Upper lobe of left lung (tissue), 6 donors: Measurements from ENCODE around the gene NIN. TPM values are rescaled to one million over a fixed set of nuclear protein-coding genes. Genes with fewer than 3 reads are reported as not detected.
A peak's percentile ranks its signal among the peaks of the same experiment; 100 is the strongest.

Experiments
- ATAC-seq, 2 donors: fragments of 200-7000 bp; cut with Tn5 transposase; one replicate each; pipeline ENCODE4 v1.9.1; 2022; ENCODE audit warnings: mild to moderate bottlenecking in 2 of 2, moderate library complexity in 2 of 2; ENCODE audit not compliant: low FRiP score in 2 of 2
- DNase-seq, 2 donors: peaks; one replicate each; pipeline ENCODE4 v3.0.0-alpha.2; 2019 to 2020
- H3K27ac ChIP-seq, 4 donors: fragments of 200-600 bp; sonication (generic); one replicate each; pipeline ENCODE4 v1.5.1; 2016 to 2019
- H3K27me3 ChIP-seq, 4 donors: fragments of 200-600 bp; sonication (generic); one replicate each; pipeline ENCODE4 v1.5.1; 2017 to 2019
- H3K36me3 ChIP-seq, 4 donors: fragments of 200-600 bp; sonication (generic); one replicate each; pipeline ENCODE4 v1.5.1; 2016 to 2019
- H3K4me1 ChIP-seq, 4 donors: fragments of 200-600 bp; sonication (generic); one replicate each; pipeline ENCODE4 v1.5.1; 2018 to 2019
- H3K4me3 ChIP-seq, 4 donors: fragments of 200-600 bp; sonication (generic); one replicate each; pipeline ENCODE4 v1.5.1; 2017 to 2019; ENCODE audit warnings: mild to moderate bottlenecking in 2 of 4, moderate library complexity in 1 of 4
- H3K9me3 ChIP-seq, 4 donors: fragments of 200-600 bp; sonication (generic); one replicate each; pipeline ENCODE4 v1.5.1; 2018 to 2019
- CTCF ChIP-seq, 6 experiments: fragments of 450-650 bp in 4 of 6; fragments of 200-600 bp in 2 of 6; sonication (generic) in 2 of 6; IDR thresholded peaks; one replicate each; pipeline ENCODE4 v1.5.1; 2016 to 2019; ENCODE audit warnings: antibody characterized with exemption in 6 of 6
- EP300 ChIP-seq, 4 donors: sonication (generic); formaldehyde crosslinking; IDR thresholded peaks; one replicate each; pipeline ENCODE4 v1.5.1; 2017; ENCODE audit warnings: antibody characterized with exemption in 4 of 4, control low read depth in 2 of 4
- POLR2A ChIP-seq, 4 donors: fragments of 450-650 bp; IDR thresholded peaks; one replicate each; pipeline ENCODE4 v1.5.1; 2016 to 2017; ENCODE audit warnings: antibody characterized with exemption in 4 of 4, mild to moderate bottlenecking in 2 of 4
- POLR2AphosphoS5 ChIP-seq, 2 donors: sonication (generic); formaldehyde crosslinking; IDR thresholded peaks; one replicate each; pipeline ENCODE4 v1.5.1; 2017; ENCODE audit warnings: antibody characterized with exemption in 2 of 2
- WGBS, 2 donors: methylation state at CpG; one replicate each; pipeline ENCODE4 v1.1.5; 2017 to 2018; 5-methylcytosine and 5-hydroxymethylcytosine counted together
- total RNA-seq, 6 donors: library from RNA; depleted of rRNA in 4 of 6; stranded (reverse); fragments of >200 nt in 4 of 6; gene quantifications; one replicate each; pipeline versions ENCODE4 v1.1.0 to v1.2.1, GENCODE V29; 2016 to 2021
- donor health status: DM: no; HTN: no; CAD: no; lungs with moderate emphysema.
- donor health status: DM: no; HTN: yes; CAD: no; lungs with severe emphysema.

Gene NIN
- total RNA-seq, 6 donors from 2014 or later: 24.8 to 50.3 (median 42.2) TPM

GRCh38 chr14:50862036-50862570 lies 31.1 kb upstream of the NIN start:
- Histone ChIP-seq H3K36me3 (no peaks in the 10 kb centered on the region), H3K27me3 (no peaks in the 10 kb centered on the region), H3K9me3 (no peaks in the 10 kb centered on the region), H3K27ac (no peak overlapping the region), H3K4me3 (no peak overlapping the region), H3K4me1 (peaks cover 0 to 15% (median 10%) of the 10 kb centered on the region in 4 donors)
- ATAC-seq (no peak), DNase-seq (no peak)
- TF ChIP-seq POLR2A (IDR thresholded peaks at IDR 0.05) (no peak), CTCF (IDR thresholded peaks at IDR 0.05) (no peak), POLR2AphosphoS5 (IDR thresholded peaks at IDR 0.05) (no peak), EP300 (IDR thresholded peaks at IDR 0.05) (no peak)
- 64 to 75% methylated on average over 4 of the region's 4 CpGs for WGBS, 2 donors

- WGBS, 2 donors: 2 to 4% methylated on average over 6 of the region's 6 CpGs
- Histone ChIP-seq H3K9me3 (no peaks in the 10 kb centered on the region), H3K4me3 (peak overlapping the region; percentile 4 to 68 (median 54)), H3K36me3 (no peaks in the 10 kb centered on the region), H3K27me3 (no peaks in the 10 kb centered on the region), H3K27ac (peak overlapping the region; percentile 23 to 82 (median 60)), H3K4me1 (peaks cover 0 to 15% (median 8%) of the 10 kb centered on the region in 4 donors)
- peak in 1 of 2 donors; percentile 84 for DNase-seq
- TF ChIP-seq CTCF (IDR thresholded peaks at IDR 0.05): peak; percentile 26 to 67 (median 54)
- TF ChIP-seq POLR2AphosphoS5 (IDR thresholded peaks at IDR 0.05): no peak
- peak; percentile 75 to 93 for ATAC-seq
Measured at GRCh38 chr14:50860478-50861086, 29.6 kb upstream of the NIN start.

DNA sequence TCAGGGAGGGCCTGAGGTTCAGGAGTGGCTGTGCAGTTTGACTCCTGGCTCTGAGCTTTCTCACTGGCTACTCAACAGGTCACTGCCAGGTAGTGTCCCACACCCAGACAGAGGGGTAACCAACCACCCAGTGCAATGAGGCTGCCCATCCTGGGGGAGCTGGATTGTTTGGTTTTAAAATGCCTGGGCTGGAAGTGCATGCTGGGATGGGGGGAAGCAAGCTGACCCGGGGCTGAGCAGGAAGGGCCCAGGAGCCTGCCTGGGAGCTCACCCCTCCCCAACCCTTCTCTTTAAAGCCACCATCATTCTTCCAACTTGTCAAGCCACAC lies 28.3 kb upstream of the NIN start:
- no peak for ATAC-seq
- 33% methylated on average over 1 of the region's 1 CpG; no CpG with 5 or more reads in 1 of the 2 donors for WGBS, 2 donors
- Histone ChIP-seq H3K4me1 (peaks cover 0 to 11% (median 6%) of the 10 kb centered on the region in 4 donors), H3K9me3 (no peaks in the 10 kb centered on the region), H3K4me3 (peak overlapping the region in 3 of 4 donors; percentile 49 to 68 (median 58)), H3K36me3 (no peaks in the 10 kb centered on the region), H3K27me3 (no peaks in the 10 kb centered on the region), H3K27ac (peak overlapping the region in 2 of 4 donors; percentile 42 to 81)
- TF ChIP-seq POLR2AphosphoS5 (IDR thresholded peaks at IDR 0.05) (no peak), CTCF (IDR thresholded peaks at IDR 0.05) (no peak), EP300 (IDR thresholded peaks at IDR 0.05) (no peak), POLR2A (IDR thresholded peaks at IDR 0.05) (no peak)
- DNase-seq: no peak

- TF ChIP-seq CTCF (IDR thresholded peaks at IDR 0.05) (no peak), POLR2AphosphoS5 (IDR thresholded peaks at IDR 0.05) (no peak), POLR2A (IDR thresholded peaks at IDR 0.05) (no peak), EP300 (IDR thresholded peaks at IDR 0.05) (no peak)
Measured at GRCh38 chr14:50856660-50857059, 25.7 kb upstream of the NIN start.

GRCh38 chr14:50855558-50855957 lies 24.6 kb upstream of the NIN start:
- WGBS, 2 donors: 67 to 80% methylated on average over 1 of the region's 1 CpG
- no peaks in the 10 kb centered on the region for H3K36me3 ChIP-seq
- no peak overlapping the region for H3K4me3 ChIP-seq
- no peaks in the 10 kb centered on the region for H3K9me3 ChIP-seq
- no peak for ATAC-seq
- no peaks in the 10 kb centered on the region for H3K27me3 ChIP-seq
- no peak for DNase-seq
- no peak overlapping the region for H3K27ac ChIP-seq
- no peak for TF ChIP-seq EP300 (IDR thresholded peaks at IDR 0.05)
- no peak for TF ChIP-seq POLR2AphosphoS5 (IDR thresholded peaks at IDR 0.05)
- no peak for TF ChIP-seq CTCF (IDR thresholded peaks at IDR 0.05)
- TF ChIP-seq POLR2A (IDR thresholded peaks at IDR 0.05): no peak
- H3K4me1 ChIP-seq: peaks cover 0 to 11% (median 6%) of the 10 kb centered on the region in 4 donors

More at GRCh38 chr14:50856660-50857059, 25.7 kb upstream of the NIN start:
- DNase-seq (no peak), ATAC-seq (no peak)
- Histone ChIP-seq H3K9me3 (no peaks in the 10 kb centered on the region), H3K27me3 (no peaks in the 10 kb centered on the region), H3K36me3 (no peaks in the 10 kb centered on the region), H3K4me1 (peaks cover 0 to 11% (median 6%) of the 10 kb centered on the region in 4 donors), H3K4me3 (no peak overlapping the region), H3K27ac (no peak overlapping the region)
- WGBS, 2 donors: 83 to 86% methylated on average over 5 of the region's 5 CpGs
